HG03575 (cell line): ENCODE measurements around the gene KRT79.
"Not testable (repeated sequence)": the region's sequence is repeated elsewhere in the genome, so short reads cannot be mapped to it uniquely, and the experiment has no call there.

Experiments
- ATAC-seq: cut with Tn5 transposase; IDR thresholded peaks from one replicate; pipeline ENCODE4 v1.9.1; 2021; ENCODE audit not compliant: unreplicated experiment, insufficient number of reproducible peaks, low FRiP score; ENCODE audit errors: extremely low read depth

KRT79 gene

GRCh38 chr12:52833922-52834726 is at the start of gene KRT79:
KRT79 (minus strand) TSS chr12:52834311; CDS start chr12:52834260, 51 bp downstream.
- ATAC-seq = no peak

- ATAC-seq = not testable (repeated sequence)
These were observed 46.4 kb upstream of the KRT79 start for GRCh38 chr12:52880499-52880898.

GRCh38 chr12:52879394-52880351 is 45.6 kb upstream of the KRT79 start:
- ATAC-seq = no peak

GRCh38 chr12:52878507-52879393 is 44.6 kb upstream of the KRT79 start:
- ATAC-seq = no peak

- no peak for ATAC-seq
These were observed 43.1 kb upstream of the KRT79 start for GRCh38 chr12:52877242-52877641.

GRCh38 chr12:52876372-52876771 is 42.3 kb upstream of the KRT79 start:
- ATAC-seq = no peak

GRCh38 chr12:52874573-52875435 is 40.7 kb upstream of the KRT79 start:
- ATAC-seq = no peak

- ATAC-seq = no peak
These were observed 39.9 kb upstream of the KRT79 start for GRCh38 chr12:52873832-52874572.

- no peak for ATAC-seq
These were observed 39.4 kb upstream of the KRT79 start for GRCh38 chr12:52873513-52873831.

GRCh38 chr12:52872644-52873389 is 38.7 kb upstream of the KRT79 start:
- no peak for ATAC-seq

- no peak for ATAC-seq
These were observed 37.4 kb upstream of the KRT79 start for GRCh38 chr12:52871291-52872039.

- ATAC-seq = no peak
These were observed 36.5 kb upstream of the KRT79 start for GRCh38 chr12:52870361-52871290.

- no peak for ATAC-seq
These were observed 33.5 kb upstream of the KRT79 start for GRCh38 chr12:52867642-52868041.

- no peak for ATAC-seq
These were observed 33.0 kb upstream of the KRT79 start for GRCh38 chr12:52867152-52867551.
